K562 (cell line): ENCODE measurements around the gene CALM3. TPM values are rescaled to one million over a fixed set of nuclear protein-coding genes. Genes with fewer than 3 reads are reported as not detected.
A peak's percentile ranks its signal among the peaks of the same experiment; 100 is the strongest.

Source experiments
- FOXA3 ChIP-seq, 2 experiments: fragments of 450-650 bp in 1 of 2; sonication (generic) in 1 of 2; formaldehyde crosslinking; IDR thresholded peaks in 1 of 2; conservative IDR thresholded peaks in 1 of 2; 2 replicates each; pipeline versions ENCODE4 v1.4.0 to v1.8.0; 2020 to 2022; ENCODE audit warnings: mild to moderate bottlenecking in 2 of 2, missing genetic modification reagents in 1 of 2
- HMG20A ChIP-seq: fragments of 450-650 bp; formaldehyde crosslinking; conservative IDR thresholded peaks from 2 replicates; pipeline ENCODE4 v1.4.0; 2020; ENCODE audit warnings: mild to moderate bottlenecking, mixed read lengths
- HNRNPH1 ChIP-seq: fragments of 200-400 bp; formaldehyde crosslinking; optimal IDR thresholded peaks from 2 replicates; pipeline ENCODE3; 2017; ENCODE audit warnings: low read depth, mild to moderate bottlenecking, low read length, moderate library complexity
- PHF20 ChIP-seq: fragments of 450-650 bp; IDR thresholded peaks from 2 replicates; pipeline ENCODE4 v1.6.1; 2018; ENCODE audit not compliant: partially characterized antibody
- TCF7L2 ChIP-seq: fragments of 150-350 bp; IDR thresholded peaks from 2 replicates; pipeline ENCODE4 v1.6.1; 2016; ENCODE audit warnings: low read depth, mild to moderate bottlenecking, low read length, moderate library complexity
- YY1 ChIP-seq, 3 experiments: IDR thresholded peaks; 2 replicates each; pipeline ENCODE4 v1.6.1; 2011; ENCODE audit warnings: low read length in 2 of 3, mild to moderate bottlenecking in 2 of 3, moderate library complexity in 2 of 3, borderline replicate concordance in 1 of 3, control low read depth in 1 of 3, low read depth in 1 of 3; ENCODE audit not compliant: insufficient read depth in 3 of 3, insufficient replicate concordance in 2 of 3, control insufficient read depth in 1 of 3, insufficient read length in 1 of 3; ENCODE audit errors: extremely low read depth in 1 of 3
- ZBTB7A ChIP-seq: IDR thresholded peaks from 2 replicates; pipeline ENCODE4 v1.6.1; 2011; ENCODE audit warnings: low read depth, mild to moderate bottlenecking, low read length, moderate library complexity, borderline replicate concordance; ENCODE audit not compliant: control insufficient read depth
- ZNF24 ChIP-seq: fragments of 450-650 bp; IDR thresholded peaks from 2 replicates; pipeline ENCODE4 v1.6.1; 2016
- polyA plus RNA-seq, 8 experiments: library from polyadenylated mRNA; depleted of rRNA in 4 of 8; stranded (reverse) in 5 of 8; unstranded in 3 of 8; fragments of >200 nt; fragmentation: Nextera tagmentation in 2 of 8; fragmentation: Illumina TruSeq in 1 of 8; extraction: Ambion mirVana in 2 of 8; extraction: Trizol in 1 of 8; gene quantifications; 2 replicates each; pipeline versions ENCODE4 v1.2.1 to v1.2.3, GENCODE V29; 2011 to 2014; ENCODE audit warnings: inconsistent platforms in 1 of 8, missing spikeins in 1 of 8
- total RNA-seq, 7 experiments: library from RNA; depleted of rRNA in 6 of 7; stranded (reverse); fragments of >200 nt in 6 of 7; fragmentation: Illumina TruSeq in 2 of 7; extraction: Trizol in 2 of 7; gene quantifications; 2 replicates each; pipeline versions ENCODE4 v1.2.1 to v1.2.3, GENCODE V29; 2011 to 2021; ENCODE audit warnings: low replicate concordance in 1 of 7
- TF ChIP-seq, protein P1 (sequence below): fragments of 450-650 bp; IDR thresholded peaks from 2 replicates; pipeline ENCODE4 v1.6.1; 2017; ENCODE audit warnings: antibody characterized with exemption
- TF ChIP-seq, protein P2 (sequence below): sonication (generic); formaldehyde crosslinking; IDR thresholded peaks from 2 replicates; pipeline ENCODE4 v1.8.0; 2022; ENCODE audit warnings: missing genetic modification reagents, mild to moderate bottlenecking, borderline replicate concordance
- TF ChIP-seq, protein P3 (sequence below): fragments of 450-650 bp; formaldehyde crosslinking; IDR thresholded peaks from 2 replicates; pipeline ENCODE4 v1.4.0; 2020; ENCODE audit warnings: mild to moderate bottlenecking
- TF ChIP-seq, protein P4 (sequence below), 2 experiments: fragments of 250-450 bp in 1 of 2; fragments of 450-650 bp in 1 of 2; sonication (Bioruptor Pico) in 1 of 2; IDR thresholded peaks; 2 replicates each; pipeline versions ENCODE4 v1.6.1 to v1.8.0; 2016 to 2021; ENCODE audit warnings: mild to moderate bottlenecking in 2 of 2, moderate library complexity in 2 of 2, missing compliant biosample characterization in 1 of 2, missing genetic modification characterization in 1 of 2
- TF ChIP-seq, protein P5 (sequence below), 2 experiments: fragments of 200-800 bp in 1 of 2; sonication (Bioruptor generic) in 1 of 2; sonication (generic) in 1 of 2; formaldehyde crosslinking in 1 of 2; IDR thresholded peaks in 1 of 2; conservative IDR thresholded peaks in 1 of 2; 2 replicates each; pipeline versions ENCODE4 v1.5.0 to v1.6.1; 2016 to 2020; ENCODE audit warnings: missing compliant biosample characterization in 1 of 2, missing genetic modification characterization in 1 of 2, missing genetic modification reagents in 1 of 2
- TF ChIP-seq, protein P6 (sequence below): fragments of 450-650 bp; formaldehyde crosslinking; conservative IDR thresholded peaks from 2 replicates; pipeline ENCODE4 v1.4.0; 2022; ENCODE audit warnings: mild to moderate bottlenecking, missing genetic modification characterization

The CALM3 gene
- total and polyA plus RNA-seq, 9 of the 15 experiments (the other 6 are each of a cell fraction or from before 2014, with no cell fraction given), result 34.6 to 350 (median 156) TPM

DNA sequence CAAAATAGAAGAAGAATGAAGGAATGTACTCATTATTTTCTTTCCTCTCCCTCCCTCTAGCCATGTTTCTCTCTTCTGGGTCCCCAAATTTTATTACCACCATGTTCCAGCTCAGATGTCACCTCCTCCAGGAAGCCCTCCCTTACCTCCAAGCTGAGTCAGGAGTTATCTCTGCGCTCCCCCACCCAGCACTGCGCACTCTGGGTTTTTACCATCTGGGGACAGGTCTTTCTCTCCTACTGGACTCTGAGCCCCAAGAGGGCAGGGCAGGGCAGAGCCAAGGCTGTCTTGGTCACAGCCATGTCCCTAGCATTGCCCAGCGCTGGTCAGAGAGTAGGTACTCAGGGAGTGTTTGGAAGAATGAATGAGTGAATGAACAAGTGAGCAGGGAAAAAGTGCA is 32.0 kb downstream of the CALM3 start (continued):
- peak; percentile 33 for TF ChIP-seq PHF20
- no peak for TF ChIP-seq HMG20A (CRISPR knock-in tag)
- TF ChIP-seq, protein P1, sequence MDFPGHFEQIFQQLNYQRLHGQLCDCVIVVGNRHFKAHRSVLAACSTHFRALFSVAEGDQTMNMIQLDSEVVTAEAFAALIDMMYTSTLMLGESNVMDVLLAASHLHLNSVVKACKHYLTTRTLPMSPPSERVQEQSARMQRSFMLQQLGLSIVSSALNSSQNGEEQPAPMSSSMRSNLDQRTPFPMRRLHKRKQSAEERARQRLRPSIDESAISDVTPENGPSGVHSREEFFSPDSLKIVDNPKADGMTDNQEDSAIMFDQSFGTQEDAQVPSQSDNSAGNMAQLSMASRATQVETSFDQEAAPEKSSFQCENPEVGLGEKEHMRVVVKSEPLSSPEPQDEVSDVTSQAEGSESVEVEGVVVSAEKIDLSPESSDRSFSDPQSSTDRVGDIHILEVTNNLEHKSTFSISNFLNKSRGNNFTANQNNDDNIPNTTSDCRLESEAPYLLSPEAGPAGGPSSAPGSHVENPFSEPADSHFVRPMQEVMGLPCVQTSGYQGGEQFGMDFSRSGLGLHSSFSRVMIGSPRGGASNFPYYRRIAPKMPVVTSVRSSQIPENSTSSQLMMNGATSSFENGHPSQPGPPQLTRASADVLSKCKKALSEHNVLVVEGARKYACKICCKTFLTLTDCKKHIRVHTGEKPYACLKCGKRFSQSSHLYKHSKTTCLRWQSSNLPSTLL, result no peak
- TF ChIP-seq, protein P2, sequence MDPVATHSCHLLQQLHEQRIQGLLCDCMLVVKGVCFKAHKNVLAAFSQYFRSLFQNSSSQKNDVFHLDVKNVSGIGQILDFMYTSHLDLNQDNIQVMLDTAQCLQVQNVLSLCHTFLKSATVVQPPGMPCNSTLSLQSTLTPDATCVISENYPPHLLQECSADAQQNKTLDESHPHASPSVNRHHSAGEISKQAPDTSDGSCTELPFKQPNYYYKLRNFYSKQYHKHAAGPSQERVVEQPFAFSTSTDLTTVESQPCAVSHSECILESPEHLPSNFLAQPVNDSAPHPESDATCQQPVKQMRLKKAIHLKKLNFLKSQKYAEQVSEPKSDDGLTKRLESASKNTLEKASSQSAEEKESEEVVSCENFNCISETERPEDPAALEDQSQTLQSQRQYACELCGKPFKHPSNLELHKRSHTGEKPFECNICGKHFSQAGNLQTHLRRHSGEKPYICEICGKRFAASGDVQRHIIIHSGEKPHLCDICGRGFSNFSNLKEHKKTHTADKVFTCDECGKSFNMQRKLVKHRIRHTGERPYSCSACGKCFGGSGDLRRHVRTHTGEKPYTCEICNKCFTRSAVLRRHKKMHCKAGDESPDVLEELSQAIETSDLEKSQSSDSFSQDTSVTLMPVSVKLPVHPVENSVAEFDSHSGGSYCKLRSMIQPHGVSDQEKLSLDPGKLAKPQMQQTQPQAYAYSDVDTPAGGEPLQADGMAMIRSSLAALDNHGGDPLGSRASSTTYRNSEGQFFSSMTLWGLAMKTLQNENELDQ, result no peak
- TF ChIP-seq HNRNPH1, result no peak
- TF ChIP-seq YY1 (IDR thresholded peaks at IDR 0.05; ENCODE audit: borderline replicate concordance in 1 of 3, control insufficient read depth in 1 of 3, extremely low read depth in 1 of 3, insufficient read depth in 3 of 3, insufficient read length in 1 of 3, insufficient replicate concordance in 2 of 3, low read depth in 1 of 3, low read length in 2 of 3), result no peak
- TF ChIP-seq, protein P3, sequence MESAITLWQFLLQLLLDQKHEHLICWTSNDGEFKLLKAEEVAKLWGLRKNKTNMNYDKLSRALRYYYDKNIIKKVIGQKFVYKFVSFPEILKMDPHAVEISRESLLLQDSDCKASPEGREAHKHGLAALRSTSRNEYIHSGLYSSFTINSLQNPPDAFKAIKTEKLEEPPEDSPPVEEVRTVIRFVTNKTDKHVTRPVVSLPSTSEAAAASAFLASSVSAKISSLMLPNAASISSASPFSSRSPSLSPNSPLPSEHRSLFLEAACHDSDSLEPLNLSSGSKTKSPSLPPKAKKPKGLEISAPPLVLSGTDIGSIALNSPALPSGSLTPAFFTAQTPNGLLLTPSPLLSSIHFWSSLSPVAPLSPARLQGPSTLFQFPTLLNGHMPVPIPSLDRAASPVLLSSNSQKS (CRISPR knock-in tag), result no peak
- TF ChIP-seq, protein P4, sequence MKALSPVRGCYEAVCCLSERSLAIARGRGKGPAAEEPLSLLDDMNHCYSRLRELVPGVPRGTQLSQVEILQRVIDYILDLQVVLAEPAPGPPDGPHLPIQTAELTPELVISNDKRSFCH (CRISPR knock-in tag; IDR thresholded peaks at IDR 0.05), result no peak
- TF ChIP-seq, protein P4 (tag; IDR thresholded peaks at IDR 0.05), result no peak
- no peak for TF ChIP-seq FOXA3 (CRISPR knock-in tag; conservative IDR thresholded peaks at IDR 0.05 in 1 of 2, IDR thresholded peaks at IDR 0.05 in 1 of 2)
- 0 out of 2 replicates have a peak, but pooled peaks have one; percentile 20 for TF ChIP-seq ZBTB7A
- TF ChIP-seq ZNF24, result peak; percentile 81; the same call in 1 of the 2 replicates
- TF ChIP-seq, protein P5, sequence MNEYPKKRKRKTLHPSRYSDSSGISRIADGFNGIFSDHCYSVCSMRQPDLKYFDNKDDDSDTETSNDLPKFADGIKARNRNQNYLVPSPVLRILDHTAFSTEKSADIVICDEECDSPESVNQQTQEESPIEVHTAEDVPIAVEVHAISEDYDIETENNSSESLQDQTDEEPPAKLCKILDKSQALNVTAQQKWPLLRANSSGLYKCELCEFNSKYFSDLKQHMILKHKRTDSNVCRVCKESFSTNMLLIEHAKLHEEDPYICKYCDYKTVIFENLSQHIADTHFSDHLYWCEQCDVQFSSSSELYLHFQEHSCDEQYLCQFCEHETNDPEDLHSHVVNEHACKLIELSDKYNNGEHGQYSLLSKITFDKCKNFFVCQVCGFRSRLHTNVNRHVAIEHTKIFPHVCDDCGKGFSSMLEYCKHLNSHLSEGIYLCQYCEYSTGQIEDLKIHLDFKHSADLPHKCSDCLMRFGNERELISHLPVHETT (CRISPR knock-in tag; conservative IDR thresholded peaks at IDR 0.05 in 1 of 2, IDR thresholded peaks at IDR 0.05 in 1 of 2), result no peak
- TF ChIP-seq, protein P6, sequence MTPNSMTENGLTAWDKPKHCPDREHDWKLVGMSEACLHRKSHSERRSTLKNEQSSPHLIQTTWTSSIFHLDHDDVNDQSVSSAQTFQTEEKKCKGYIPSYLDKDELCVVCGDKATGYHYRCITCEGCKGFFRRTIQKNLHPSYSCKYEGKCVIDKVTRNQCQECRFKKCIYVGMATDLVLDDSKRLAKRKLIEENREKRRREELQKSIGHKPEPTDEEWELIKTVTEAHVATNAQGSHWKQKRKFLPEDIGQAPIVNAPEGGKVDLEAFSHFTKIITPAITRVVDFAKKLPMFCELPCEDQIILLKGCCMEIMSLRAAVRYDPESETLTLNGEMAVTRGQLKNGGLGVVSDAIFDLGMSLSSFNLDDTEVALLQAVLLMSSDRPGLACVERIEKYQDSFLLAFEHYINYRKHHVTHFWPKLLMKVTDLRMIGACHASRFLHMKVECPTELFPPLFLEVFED, result no peak
- no peak for TF ChIP-seq TCF7L2
